Colonic mucosa (tissue), 4 donors: ENCODE measurements around the gene GALNT3. TPM values are rescaled to one million over a fixed set of nuclear protein-coding genes. Genes with fewer than 3 reads are reported as not detected.
A peak's percentile ranks its signal among the peaks of the same experiment; 100 is the strongest.

ENCODE experiments used
- DNase-seq: peaks from one replicate; pipeline ENCODE4 v3.0.0-alpha.2; 2020
- H3K27ac ChIP-seq: fragments of 200-600 bp; one replicate; pipeline ENCODE4 v1.8.0; 2021
- H3K27me3 ChIP-seq: fragments of 200-600 bp; one replicate; pipeline ENCODE4 v1.8.0; 2021
- H3K36me3 ChIP-seq: fragments of 200-600 bp; one replicate; pipeline ENCODE4 v1.8.0; 2021
- H3K4me1 ChIP-seq: fragments of 200-600 bp; one replicate; pipeline ENCODE4 v1.8.0; 2021; ENCODE audit warnings: mild to moderate bottlenecking
- H3K4me3 ChIP-seq: fragments of 200-600 bp; one replicate; pipeline ENCODE4 v1.8.0; 2021
- H3K9ac ChIP-seq, 2 donors: one replicate each; pipeline ENCODE4 v1.7.0; 2013; ENCODE audit warnings: control low read depth in 2 of 2, low read depth in 2 of 2, low read length in 2 of 2
- H3K9me3 ChIP-seq: fragments of 200-600 bp; one replicate; pipeline ENCODE4 v1.8.0; 2021
- CTCF ChIP-seq: fragments of 200-600 bp; IDR thresholded peaks from one replicate; pipeline ENCODE4 v1.8.0; 2022; ENCODE audit warnings: antibody characterized with exemption, mild to moderate bottlenecking
- intact Hi-C: fragments of 100-400 bp; cut with DNase I; formaldehyde crosslinking; loops from one replicate; pipeline ENCODE4 v1.14.1; 2022
- total RNA-seq, 2 donors: library from RNA; stranded (reverse); fragmentation: NEBNext Ultra II Directional in 1 of 2; extraction: Animal tissue kit (Norgen Biotek cat#: 25700) in 1 of 2; gene quantifications; one replicate each; pipeline ENCODE4 v1.2.1, GENCODE V29; 2021
- donor health status: healthy.
- donor health status: DM: no; HTN: no; CAD: no.
- donor health status: DM: no; HTN: no; CAD: no.

GALNT3 gene
- total RNA-seq, 2 donors from 2014 or later, result 86.2 to 117 TPM

GRCh38 chr2:165791421-165792103 is 2.5 kb downstream of the GALNT3 start:
- no peak overlapping the region for H3K4me3 ChIP-seq
- H3K4me1 ChIP-seq, result no peaks in the 10 kb centered on the region
- TF ChIP-seq CTCF, result no peak
- H3K27ac ChIP-seq, result no peak overlapping the region
- no peaks in the 10 kb centered on the region for H3K9me3 ChIP-seq
- intact Hi-C loops, result no loop called here
- no peaks in the 10 kb centered on the region for H3K36me3 ChIP-seq
- H3K27me3 ChIP-seq, result no peaks in the 10 kb centered on the region
- DNase-seq, result no peak
- H3K9ac ChIP-seq, result no peak overlapping the region

GRCh38 chr2:165790466-165790865 is 3.6 kb downstream of the GALNT3 start:
- DNase-seq, result no peak
- H3K27me3 ChIP-seq, result no peaks in the 10 kb centered on the region
- H3K4me1 ChIP-seq, result no peaks in the 10 kb centered on the region
- H3K4me3 ChIP-seq, result no peak overlapping the region
- no peak for TF ChIP-seq CTCF
- no peak overlapping the region for H3K27ac ChIP-seq
- intact Hi-C loops, result no loop called here
- H3K9ac ChIP-seq, result no peak overlapping the region
- H3K36me3 ChIP-seq, result no peaks in the 10 kb centered on the region
- no peaks in the 10 kb centered on the region for H3K9me3 ChIP-seq

- Histone ChIP-seq H3K4me3 (no peak overlapping the region), H3K27ac (no peak overlapping the region), H3K9ac (no peak overlapping the region), H3K4me1 (no peaks in the 10 kb centered on the region), H3K36me3 (no peaks in the 10 kb centered on the region), H3K9me3 (no peaks in the 10 kb centered on the region), H3K27me3 (no peaks in the 10 kb centered on the region)
- no peak for DNase-seq
- no peak for TF ChIP-seq CTCF
- intact Hi-C loops, result no loop called here
These were observed 6.7 kb downstream of the GALNT3 start for GRCh38 chr2:165787334-165787733.

GRCh38 chr2:165779706-165780105 is 14.3 kb downstream of the GALNT3 start:
- H3K27ac ChIP-seq, result no peak overlapping the region
- H3K4me3 ChIP-seq, result no peak overlapping the region
- TF ChIP-seq CTCF, result no peak
- no peaks in the 10 kb centered on the region for H3K9me3 ChIP-seq
- intact Hi-C loops, result loop anchor here (10.0 kb wide), 1 partner anchor 95 kb away; no protein-coding TSS in a partner anchor
- DNase-seq, result no peak
- H3K9ac ChIP-seq, result no peak overlapping the region
- H3K27me3 ChIP-seq, result no peaks in the 10 kb centered on the region
- H3K4me1 ChIP-seq, result peaks cover 8% of the 10 kb centered on the region
- H3K36me3 ChIP-seq, result no peaks in the 10 kb centered on the region

GRCh38 chr2:165778653-165779451 is 15.2 kb downstream of the GALNT3 start:
- peak; percentile 30 for TF ChIP-seq CTCF
- no peak for DNase-seq
- Histone ChIP-seq H3K36me3 (no peaks in the 10 kb centered on the region), H3K4me3 (no peak overlapping the region), H3K9me3 (no peaks in the 10 kb centered on the region), H3K9ac (no peak overlapping the region), H3K27me3 (no peaks in the 10 kb centered on the region), H3K4me1 (peaks cover 8% of the 10 kb centered on the region), H3K27ac (no peak overlapping the region)
- intact Hi-C loops, result loop anchor here (10.0 kb wide), 1 partner anchor 96 kb away; no protein-coding TSS in a partner anchor
